Epithelial cell of proximal tubule (primary cell): ENCODE data around the gene STX18. TPM values are rescaled to one million over a fixed set of nuclear protein-coding genes. Genes with fewer than 3 reads are reported as not detected.

Source experiments
- DNase-seq: peaks from one replicate; pipeline ENCODE4 v3.0.0-alpha.2; 2011; ENCODE audit warnings: low read depth
- H3K4me3 ChIP-seq: 2 replicates; pipeline ENCODE4 v1.5.1; 2011; ENCODE audit warnings: low read depth, mild to moderate bottlenecking, low read length
- CTCF ChIP-seq: conservative IDR thresholded peaks from 2 replicates; pipeline ENCODE4 v1.5.1; 2012; ENCODE audit warnings: low read depth, mild to moderate bottlenecking, low read length
- total RNA-seq: library from RNA; depleted of rRNA; stranded (reverse); fragments of >200 nt; gene quantifications from 2 replicates; pipeline ENCODE4 v1.2.3, GENCODE V29; 2015

Gene STX18
- total RNA-seq, 1 donor from 2014 or later = 30.0 TPM

GRCh38 chr4:4401036-4401435, 140.8 kb downstream of the STX18 start:
- no peak overlapping the region for H3K4me3 ChIP-seq
- DNase-seq = no peak
- no peak for TF ChIP-seq CTCF

GRCh38 chr4:4398430-4398829, 143.4 kb downstream of the STX18 start:
- TF ChIP-seq CTCF = no peak
- no peak overlapping the region for H3K4me3 ChIP-seq
- no peak for DNase-seq

- H3K4me3 ChIP-seq = no peak overlapping the region
- DNase-seq = no peak
Measured at GRCh38 chr4:4397441-4397819, 144.4 kb downstream of the STX18 start.

GRCh38 chr4:4396628-4397440, 145.0 kb downstream of the STX18 start:
- TF ChIP-seq CTCF = no peak
- H3K4me3 ChIP-seq = no peak overlapping the region
- no peak for DNase-seq

More at GRCh38 chr4:4397441-4397819, 144.4 kb downstream of the STX18 start:
- no peak for TF ChIP-seq CTCF

- DNase-seq = no peak
- H3K4me3 ChIP-seq = no peak overlapping the region
- TF ChIP-seq CTCF = no peak
Measured at GRCh38 chr4:4395849-4396627, 145.8 kb downstream of the STX18 start.

GRCh38 chr4:4395371-4395770, 146.5 kb downstream of the STX18 start:
- no peak for TF ChIP-seq CTCF
- no peak overlapping the region for H3K4me3 ChIP-seq

GRCh38 chr4:4394644-4395043, 147.2 kb downstream of the STX18 start:
- DNase-seq = peak; percentile 41
- H3K4me3 ChIP-seq = no peak overlapping the region
- TF ChIP-seq CTCF = no peak

More at GRCh38 chr4:4395371-4395770, 146.5 kb downstream of the STX18 start:
- DNase-seq = no peak
